ENCODE measurements around the gene ADAT3.
A peak's percentile ranks its signal among the peaks of the same experiment; 100 is the strongest.

The ADAT3 gene

GRCh38 chr19:1865172-1866010 is 39.8 kb upstream of the ADAT3 start:
- no peak for TF ChIP-seq KLF7 (tag by site-specific recombination; IDR thresholded peaks at IDR 0.05; ENCODE audit: borderline replicate concordance)
- no peak for TF ChIP-seq ZNF280D (tag by site-specific recombination; IDR thresholded peaks at IDR 0.05)
- TF ChIP-seq ZBTB48 (tag by site-specific recombination; IDR thresholded peaks at IDR 0.05): no peak
- peak; percentile 39; the same call in 1 of the 2 replicates for TF ChIP-seq ZIC2 (tag by site-specific recombination; IDR thresholded peaks at IDR 0.05)
- TF ChIP-seq, protein P1, sequence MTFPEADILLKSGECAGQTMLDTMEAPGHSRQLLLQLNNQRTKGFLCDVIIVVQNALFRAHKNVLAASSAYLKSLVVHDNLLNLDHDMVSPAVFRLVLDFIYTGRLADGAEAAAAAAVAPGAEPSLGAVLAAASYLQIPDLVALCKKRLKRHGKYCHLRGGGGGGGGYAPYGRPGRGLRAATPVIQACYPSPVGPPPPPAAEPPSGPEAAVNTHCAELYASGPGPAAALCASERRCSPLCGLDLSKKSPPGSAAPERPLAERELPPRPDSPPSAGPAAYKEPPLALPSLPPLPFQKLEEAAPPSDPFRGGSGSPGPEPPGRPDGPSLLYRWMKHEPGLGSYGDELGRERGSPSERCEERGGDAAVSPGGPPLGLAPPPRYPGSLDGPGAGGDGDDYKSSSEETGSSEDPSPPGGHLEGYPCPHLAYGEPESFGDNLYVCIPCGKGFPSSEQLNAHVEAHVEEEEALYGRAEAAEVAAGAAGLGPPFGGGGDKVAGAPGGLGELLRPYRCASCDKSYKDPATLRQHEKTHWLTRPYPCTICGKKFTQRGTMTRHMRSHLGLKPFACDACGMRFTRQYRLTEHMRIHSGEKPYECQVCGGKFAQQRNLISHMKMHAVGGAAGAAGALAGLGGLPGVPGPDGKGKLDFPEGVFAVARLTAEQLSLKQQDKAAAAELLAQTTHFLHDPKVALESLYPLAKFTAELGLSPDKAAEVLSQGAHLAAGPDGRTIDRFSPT (tag by site-specific recombination; IDR thresholded peaks at IDR 0.05): no peak
- Histone ChIP-seq H3K27ac (ENCODE audit: extremely low read depth, low read depth, low read length) (peak overlapping the region; percentile 82; the same call in 1 of the 2 replicates), H3K9me3 (ENCODE audit: control insufficient read depth, insufficient read depth, low read depth, low read length) (no peaks in the 10 kb centered on the region), H3K4me1 (ENCODE audit: control insufficient read depth, insufficient read depth, low read length) (peaks cover 7% of the 10 kb centered on the region), H3K36me3 (ENCODE audit: control insufficient read depth in 2 of 2, insufficient read depth in 1 of 2, low read length in 2 of 2) (no peaks in the 10 kb centered on the region; a peak in 1 of 3 replicates), H3K4me3 (ENCODE audit: low read depth, low read length) (peak overlapping the region; percentile 60; the same call in 1 of the 2 replicates)
- ChIA-PET CTCF (interaction anchor here (0.5 to 1.2 kb wide), 7 partner anchors 10 to 671 kb away, joined by 3 to 5 read pairs (median 4); partner anchors contain the start of gene ABHD17A), POLR2A (interaction anchor here (1.1 to 1.6 kb wide), 3 partner anchors 10 to 62 kb away, joined by 3 to 18 read pairs (median 7); no protein-coding TSS in a partner anchor)

- CTCF ChIA-PET: interaction anchor here (1.1 kb wide), 1 partner anchor 29 kb away, joined by 3 read pairs; no protein-coding TSS in a partner anchor
- 0 out of 2 replicates have a peak, but pooled peaks cover 2% of the 10 kb centered on the region for H3K4me1 ChIP-seq (ENCODE audit: control insufficient read depth, insufficient read depth, low read length)
- POLR2A ChIA-PET: interaction anchor here (0.6 to 1.1 kb wide), 5 partner anchors 9 to 658 kb away, joined by 3 to 7 read pairs (median 3); no protein-coding TSS in a partner anchor
- no peaks in the 10 kb centered on the region for H3K9me3 ChIP-seq (ENCODE audit: control insufficient read depth, insufficient read depth, low read depth, low read length)
- H3K27ac ChIP-seq (ENCODE audit: extremely low read depth, low read depth, low read length): no peak overlapping the region
- peaks cover 0 to 4% of the 10 kb centered on the region in 2 experiments; a peak in 2 of 3 replicates for H3K36me3 ChIP-seq (ENCODE audit: control insufficient read depth in 2 of 2, insufficient read depth in 1 of 2, low read length in 2 of 2)
- H3K4me3 ChIP-seq (ENCODE audit: low read depth, low read length): no peak overlapping the region
- no peak for TF ChIP-seq ZNF423 (tag by site-specific recombination; IDR thresholded peaks at IDR 0.05)
- TF ChIP-seq ZNF488 (tag by site-specific recombination; IDR thresholded peaks at IDR 0.05): no peak
- no peak for TF ChIP-seq KLF8 (tag by site-specific recombination; IDR thresholded peaks at IDR 0.05)
- TF ChIP-seq ZNF18 (tag by site-specific recombination; IDR thresholded peaks at IDR 0.05): no peak
- TF ChIP-seq INSM2 (tag by site-specific recombination; IDR thresholded peaks at IDR 0.05): no peak
- TF ChIP-seq, protein P2, sequence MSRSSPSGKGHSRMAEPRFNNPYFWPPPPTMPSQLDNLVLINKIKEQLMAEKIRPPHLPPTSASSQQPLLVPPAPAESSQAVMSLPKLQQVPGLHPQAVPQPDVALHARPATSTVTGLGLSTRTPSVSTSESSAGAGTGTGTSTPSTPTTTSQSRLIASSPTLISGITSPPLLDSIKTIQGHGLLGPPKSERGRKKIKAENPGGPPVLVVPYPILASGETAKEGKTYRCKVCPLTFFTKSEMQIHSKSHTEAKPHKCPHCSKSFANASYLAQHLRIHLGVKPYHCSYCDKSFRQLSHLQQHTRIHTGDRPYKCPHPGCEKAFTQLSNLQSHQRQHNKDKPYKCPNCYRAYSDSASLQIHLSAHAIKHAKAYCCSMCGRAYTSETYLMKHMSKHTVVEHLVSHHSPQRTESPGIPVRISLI (tag by site-specific recombination; IDR thresholded peaks at IDR 0.05): no peak
- no peak for TF ChIP-seq ZSCAN4 (tag by site-specific recombination; IDR thresholded peaks at IDR 0.05)
- no peak for TF ChIP-seq ZBTB20 (tag by site-specific recombination; IDR thresholded peaks at IDR 0.05)
- TF ChIP-seq ZNF311 (tag by site-specific recombination; IDR thresholded peaks at IDR 0.05; ENCODE audit: borderline replicate concordance): no peak
- TF ChIP-seq CTCF (tag by site-specific recombination; IDR thresholded peaks at IDR 0.05): no peak
- TF ChIP-seq ZNF157 (tag by site-specific recombination; IDR thresholded peaks at IDR 0.05): no peak
- TF ChIP-seq ZNF843 (tag by site-specific recombination; IDR thresholded peaks at IDR 0.05): no peak
Measured at GRCh38 chr19:1866693-1867348, 38.4 kb upstream of the ADAT3 start.
